AG09319 (cell line): ENCODE data around the gene THTPA.
"Not testable (repeated sequence)": the region's sequence is repeated elsewhere in the genome, so short reads cannot be mapped to it uniquely, and the experiment has no call there.

Experiments
- DNase-seq: peaks from one replicate; pipeline ENCODE4 v3.0.0-alpha.2; 2010; ENCODE audit warnings: low read depth; ENCODE audit errors: extremely low read depth
- CTCF ChIP-seq: IDR thresholded peaks from 2 replicates; pipeline ENCODE4 v1.5.1; 2011; ENCODE audit warnings: low read depth, mild to moderate bottlenecking, inconsistent platforms, low read length, moderate library complexity

THTPA gene

GRCh38 chr14:23582906-23583760 is 27.1 kb downstream of the THTPA start:
- no peak for DNase-seq
- no peak for TF ChIP-seq CTCF

- DNase-seq: not testable (repeated sequence)
These were observed 27.9 kb downstream of the THTPA start for GRCh38 chr14:23583761-23584526.

GRCh38 chr14:23584527-23585203 is 28.6 kb downstream of the THTPA start:
- DNase-seq: not testable (repeated sequence)

GRCh38 chr14:23588884-23589598 is 33.0 kb downstream of the THTPA start:
- DNase-seq: peak; percentile 42
- peak; percentile 72 for TF ChIP-seq CTCF

GRCh38 chr14:23589606-23590005 is 33.5 kb downstream of the THTPA start:
- no peak for TF ChIP-seq CTCF
- no peak for DNase-seq

GRCh38 chr14:23590198-23590597 is 34.1 kb downstream of the THTPA start:
- DNase-seq: no peak
- TF ChIP-seq CTCF: no peak

GRCh38 chr14:23594191-23594590 is 38.1 kb downstream of the THTPA start:
- DNase-seq: not testable (repeated sequence)

GRCh38 chr14:23600322-23600707 is 44.2 kb downstream of the THTPA start:
- TF ChIP-seq CTCF: no peak
- no peak for DNase-seq
